Measurements from ENCODE around the gene SNX30.

- TF ChIP-seq EZH2phosphoT487 (IDR thresholded peaks at IDR 0.05; ENCODE audit: insufficient read depth, low read depth) (no peak), EZH2 (IDR thresholded peaks at IDR 0.05; ENCODE audit: insufficient read depth, poor library complexity, severe bottlenecking) (no peak)
Observed at GRCh38 chr9:112852741-112853504, 102.4 kb downstream of the SNX30 start.
